OCI-M2 (cell line): ENCODE data around the gene ARHGDIA.

Experiments used
- DNase-seq: peaks from one replicate; lab custom pipeline; 2025; ENCODE audit not compliant: unreplicated experiment; lab: John Stamatoyannopoulos, UW

The ARHGDIA gene

DNA sequence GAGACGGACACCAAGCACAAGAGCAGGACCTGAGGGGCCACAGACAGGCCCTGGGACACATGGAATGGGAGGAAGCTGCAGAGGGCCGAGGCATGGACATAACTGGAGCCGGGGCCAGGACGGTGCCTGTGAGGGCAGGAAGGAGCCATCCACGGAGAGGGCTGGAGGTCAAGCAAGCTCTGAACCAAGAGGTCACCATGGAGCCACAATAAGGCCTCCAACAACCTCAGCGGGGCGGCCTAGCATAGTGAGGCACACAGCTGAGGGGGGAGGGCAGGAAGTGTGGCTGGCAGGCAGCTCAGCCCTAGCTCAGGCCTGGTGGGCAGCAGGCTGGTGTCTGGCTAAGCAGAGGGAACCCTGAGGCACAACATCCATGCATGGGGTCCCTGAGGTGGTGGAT, 42.5 kb downstream of the ARHGDIA start:
- DNase-seq, result no peak

DNA sequence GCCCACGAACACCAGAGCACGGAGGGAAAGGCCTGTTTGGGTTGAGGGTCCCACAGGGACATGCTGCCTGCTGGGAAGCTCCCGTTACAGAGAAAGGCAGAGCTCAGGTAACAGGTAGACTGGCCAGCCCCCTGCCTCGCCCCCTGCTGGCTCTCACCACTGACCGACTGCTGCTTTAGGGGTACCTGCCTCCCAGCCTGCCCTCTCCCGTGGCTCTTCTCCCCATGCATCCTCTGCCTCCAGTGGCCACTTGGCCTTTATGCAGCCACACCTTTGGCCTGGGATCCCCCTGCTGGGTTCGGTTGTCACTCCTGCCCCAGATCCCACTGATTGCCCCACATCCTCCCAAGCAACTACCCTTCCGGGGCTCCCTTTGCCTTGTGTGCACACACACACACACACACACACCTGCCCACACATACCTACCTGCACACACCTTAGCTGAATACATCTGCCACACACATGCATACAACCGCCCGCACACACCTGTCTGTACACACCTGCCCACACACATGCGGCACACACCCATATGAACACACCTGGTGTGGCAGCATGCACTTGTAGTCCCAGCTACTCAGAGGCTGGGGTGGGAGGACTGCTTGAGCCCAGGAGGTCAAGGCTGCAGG, 45.2 kb downstream of the ARHGDIA start:
- no peak for DNase-seq

GRCh38 chr17:81824595-81824994, 46.5 kb downstream of the ARHGDIA start:
- DNase-seq, result no peak

DNA sequence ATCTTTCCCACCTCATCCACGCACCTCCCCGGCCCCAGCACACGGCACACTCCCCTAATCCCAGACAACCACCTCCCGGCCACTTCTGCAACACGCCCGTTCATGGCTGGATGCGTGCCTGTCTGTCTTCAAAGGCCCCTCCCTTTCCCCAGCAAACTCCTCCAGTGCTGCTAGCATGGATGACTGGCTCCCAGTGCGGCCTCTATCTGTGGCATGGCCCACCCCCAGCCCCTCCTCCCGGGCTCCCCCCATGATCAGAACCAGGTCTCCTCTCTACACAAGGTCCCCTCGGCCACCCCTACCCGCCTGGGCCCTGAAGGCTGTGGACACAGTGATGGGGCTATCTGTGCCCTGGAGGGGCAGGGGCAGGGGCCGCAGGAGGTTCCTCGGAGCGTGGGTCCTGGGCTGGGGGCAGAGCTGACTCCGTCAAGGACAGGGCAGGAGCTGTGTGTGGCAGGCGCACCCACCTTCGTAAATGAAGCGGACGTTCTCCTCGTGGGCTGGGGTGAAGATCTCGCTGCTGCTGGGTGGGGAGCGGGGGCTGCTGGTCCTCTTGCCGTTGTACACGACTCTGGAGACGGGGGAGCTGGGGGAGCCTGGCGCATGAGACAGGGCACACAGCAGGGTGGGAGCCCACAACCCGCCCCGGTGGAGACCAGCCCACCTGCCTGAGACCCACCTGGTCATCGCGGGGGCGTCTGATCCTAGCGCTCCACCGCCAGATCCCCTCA, 47.2 kb downstream of the ARHGDIA start:
- DNase-seq, result no peak

GRCh38 chr17:81822996-81823819, 47.9 kb downstream of the ARHGDIA start:
- no peak for DNase-seq

DNA sequence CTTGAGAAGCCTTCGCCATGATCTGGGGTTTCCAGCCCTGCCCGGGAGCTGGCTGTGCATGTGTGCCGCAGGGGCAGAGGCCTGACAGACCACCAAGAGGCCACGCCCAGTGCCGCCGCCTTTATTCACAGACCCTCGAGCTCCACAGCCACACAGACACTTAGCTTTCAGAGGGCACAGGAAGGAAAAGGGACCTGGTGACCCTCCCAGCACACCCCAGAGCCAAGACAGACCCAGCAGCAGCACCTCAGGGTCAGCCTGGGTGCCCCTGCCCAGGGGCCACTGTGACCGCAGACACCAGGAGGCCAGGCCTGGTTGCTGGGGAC, 48.9 kb downstream of the ARHGDIA start:
- DNase-seq, result no peak

DNA sequence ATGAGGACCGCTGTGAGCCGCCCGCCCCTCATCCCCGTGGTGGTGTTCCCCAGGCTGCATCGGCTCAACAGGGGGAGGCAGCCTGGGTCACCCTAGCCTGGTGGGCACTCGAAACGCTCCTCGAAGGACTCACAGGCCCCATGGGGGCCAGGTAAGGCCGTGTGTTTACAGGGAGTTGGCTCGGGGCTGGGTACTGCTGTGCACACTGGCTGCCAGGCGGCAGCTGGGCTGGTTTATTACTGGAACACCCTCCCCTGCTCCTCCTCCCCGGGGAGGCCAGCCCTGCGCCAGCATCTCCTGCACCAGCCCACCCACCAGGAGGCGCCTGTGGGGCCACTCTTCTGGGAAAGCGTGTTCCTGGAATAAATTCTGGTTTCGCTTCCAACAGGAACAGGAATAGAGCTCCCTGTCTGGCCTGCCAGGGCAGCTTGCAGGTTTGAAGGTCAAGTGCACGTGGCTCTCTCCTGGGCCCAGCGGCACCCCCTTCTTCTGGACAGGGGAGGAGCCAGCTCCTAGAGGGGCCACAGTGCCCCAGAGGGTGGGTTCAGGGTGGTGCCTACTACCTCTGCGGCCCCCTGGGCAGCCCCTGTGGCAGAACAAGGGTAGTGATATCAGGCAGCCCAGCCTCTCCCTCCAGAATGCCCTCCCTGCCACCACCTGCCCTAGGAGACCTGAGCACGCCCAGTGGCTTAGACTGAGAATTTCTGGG, 49.4 kb downstream of the ARHGDIA start:
- DNase-seq, result no peak

DNA sequence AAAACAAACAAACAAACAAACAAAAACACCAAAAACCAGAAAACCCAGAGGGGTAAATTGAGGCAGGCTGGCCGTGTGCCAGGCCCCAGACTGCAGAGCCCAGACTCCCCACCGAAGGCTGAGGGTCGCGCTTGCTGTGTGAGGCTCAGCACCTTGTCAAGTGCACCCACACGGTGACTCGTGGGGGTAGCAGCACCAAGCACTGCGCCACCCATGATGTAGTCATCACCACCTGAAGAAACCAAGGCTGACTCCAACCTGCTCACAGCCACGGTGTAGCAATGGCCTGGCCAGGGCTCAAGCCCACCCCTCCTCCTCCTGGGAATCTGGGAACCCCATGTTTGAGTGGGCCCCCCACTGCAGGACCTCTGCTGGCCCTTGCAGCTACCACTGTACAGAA, 50.0 kb downstream of the ARHGDIA start:
- no peak for DNase-seq

- no peak for DNase-seq
Observed at GRCh38 chr17:81819708-81820107, 51.4 kb downstream of the ARHGDIA start.

DNA sequence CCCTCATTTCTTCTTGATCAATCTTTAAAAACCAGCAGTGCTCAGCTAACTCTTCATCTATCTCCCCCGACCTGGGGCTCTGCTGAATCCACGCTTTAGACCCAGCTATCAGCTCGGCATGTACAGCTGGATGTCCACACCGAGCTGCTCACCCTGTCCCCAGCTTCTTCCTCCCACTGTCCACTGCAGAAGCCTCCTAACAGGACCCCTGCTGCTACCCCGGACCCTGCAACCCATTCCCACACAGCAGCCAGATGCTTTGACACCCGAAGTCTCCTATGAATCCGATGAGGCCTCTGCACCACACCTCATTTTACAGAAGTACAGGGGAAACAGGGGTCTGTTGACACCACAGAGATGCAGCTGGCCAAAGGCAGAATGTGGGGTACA, 53.4 kb downstream of the ARHGDIA start:
- DNase-seq, result no peak
